SU-DHL-6 (cell line): ENCODE results near the gene RSPO3.

Experiments
- EZH2phosphoT487 ChIP-seq: fragments of 200-600 bp; sonication (generic), shearing (Covaris generic); conservative IDR thresholded peaks from 2 replicates; pipeline ENCODE4 v1.6.1; 2018; ENCODE audit warnings: mild to moderate bottlenecking, antibody characterized with exemption, low read length, moderate library complexity, mixed read lengths
- TF ChIP-seq, protein P1 (sequence below): fragments of 200-600 bp; sonication (generic); IDR thresholded peaks from one replicate; pipeline ENCODE4 v1.5.1; 2017; ENCODE audit warnings: antibody characterized with exemption, mild to moderate bottlenecking, low read length, moderate library complexity; ENCODE audit not compliant: insufficient read depth, poor library complexity, severe bottlenecking

DNA sequence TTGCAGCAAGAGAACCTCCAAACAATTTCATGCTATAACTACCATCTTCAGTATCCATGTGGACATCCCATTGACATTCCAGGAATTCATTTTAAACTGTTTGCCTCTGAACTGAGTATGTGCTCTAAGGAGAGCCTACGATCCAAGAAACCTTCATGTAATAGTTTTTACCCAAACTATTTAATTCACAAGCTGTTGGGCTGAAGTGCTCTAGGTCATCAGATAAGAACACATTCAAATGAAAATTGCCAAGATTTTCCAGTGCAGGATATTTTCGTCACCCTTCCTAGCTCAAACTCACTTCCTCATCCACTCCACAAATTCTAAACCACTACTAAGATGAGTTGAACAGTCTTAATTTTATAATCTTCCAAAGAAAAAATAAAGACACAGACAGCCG is 12.8 kb downstream of the RSPO3 start:
- TF ChIP-seq, protein P1, sequence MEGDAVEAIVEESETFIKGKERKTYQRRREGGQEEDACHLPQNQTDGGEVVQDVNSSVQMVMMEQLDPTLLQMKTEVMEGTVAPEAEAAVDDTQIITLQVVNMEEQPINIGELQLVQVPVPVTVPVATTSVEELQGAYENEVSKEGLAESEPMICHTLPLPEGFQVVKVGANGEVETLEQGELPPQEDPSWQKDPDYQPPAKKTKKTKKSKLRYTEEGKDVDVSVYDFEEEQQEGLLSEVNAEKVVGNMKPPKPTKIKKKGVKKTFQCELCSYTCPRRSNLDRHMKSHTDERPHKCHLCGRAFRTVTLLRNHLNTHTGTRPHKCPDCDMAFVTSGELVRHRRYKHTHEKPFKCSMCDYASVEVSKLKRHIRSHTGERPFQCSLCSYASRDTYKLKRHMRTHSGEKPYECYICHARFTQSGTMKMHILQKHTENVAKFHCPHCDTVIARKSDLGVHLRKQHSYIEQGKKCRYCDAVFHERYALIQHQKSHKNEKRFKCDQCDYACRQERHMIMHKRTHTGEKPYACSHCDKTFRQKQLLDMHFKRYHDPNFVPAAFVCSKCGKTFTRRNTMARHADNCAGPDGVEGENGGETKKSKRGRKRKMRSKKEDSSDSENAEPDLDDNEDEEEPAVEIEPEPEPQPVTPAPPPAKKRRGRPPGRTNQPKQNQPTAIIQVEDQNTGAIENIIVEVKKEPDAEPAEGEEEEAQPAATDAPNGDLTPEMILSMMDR: no peak
- TF ChIP-seq EZH2phosphoT487: no peak
